SK-N-SH (cell line): ENCODE data around the gene UBE2G1. TPM values are rescaled to one million over a fixed set of nuclear protein-coding genes. Genes with fewer than 3 reads are reported as not detected.

Experiments
- CTCF ChIA-PET: fragments of 300-600, 350-600 bp; formaldehyde crosslinking; extraction: SDS; loops from one replicate; lab custom pipeline; 2021; lab: Yijun Ruan, JAX
- POLR2A ChIA-PET: fragments of 350-600 bp; sonication (Branson Sonifier 250); formaldehyde crosslinking; extraction: SDS; loops from one replicate; lab custom pipeline; 2020; ENCODE audit warnings: antibody characterized with exemption, inconsistent platforms; lab: Yijun Ruan, JAX
- DNase-seq: peaks from one replicate; pipeline ENCODE4 v3.0.0; 2012
- H2AFZ ChIP-seq: fragments of 200-600 bp; sonication (generic); 2 replicates; pipeline ENCODE4 v1.8.1; 2016; ENCODE audit warnings: antibody characterized with exemption, mild to moderate bottlenecking, low read depth
- H3F3A ChIP-seq: fragments of 200-600 bp; sonication (generic); replicated peaks from 2 replicates; pipeline ENCODE3; 2016; ENCODE audit warnings: antibody characterized with exemption, mild to moderate bottlenecking; ENCODE audit not compliant: insufficient read depth
- H3K27ac ChIP-seq, 2 experiments: fragments of 200-500 bp in 1 of 2; fragments of 200-600 bp in 1 of 2; sonication (Bioruptor generic) in 1 of 2; sonication (generic), shearing (Covaris generic) in 1 of 2; 2 replicates each; pipeline versions ENCODE4 v1.5.1 to v1.6.1; 2014 to 2016; ENCODE audit warnings: low read depth in 2 of 2, inconsistent platforms in 1 of 2, low read length in 1 of 2, mild to moderate bottlenecking in 1 of 2, mixed read lengths in 1 of 2
- H3K27me3 ChIP-seq: fragments of 200-600 bp; sonication (generic), shearing (Covaris generic); 2 replicates; pipeline ENCODE4 v1.6.1; 2016; ENCODE audit warnings: mixed run types; ENCODE audit not compliant: insufficient read depth
- H3K36me3 ChIP-seq, 2 experiments: fragments of 200-500 bp in 1 of 2; fragments of 200-600 bp in 1 of 2; sonication (Bioruptor generic) in 1 of 2; sonication (generic) in 1 of 2; replicated peaks in 1 of 2; 2 replicates each; pipeline versions ENCODE3 to v1.5.1; 2014 to 2016; ENCODE audit warnings: low read length in 1 of 2, mild to moderate bottlenecking in 1 of 2; ENCODE audit not compliant: insufficient read depth in 2 of 2, control insufficient read depth in 1 of 2
- H3K4me1 ChIP-seq, 2 experiments: fragments of 200-500 bp in 1 of 2; fragments of 200-600 bp in 1 of 2; sonication (Bioruptor generic) in 1 of 2; sonication (generic), shearing (Covaris generic) in 1 of 2; 2 replicates each; pipeline versions ENCODE4 v1.5.1 to v1.6.1; 2014 to 2016; ENCODE audit warnings: low read depth in 1 of 2, low read length in 1 of 2, mixed run types in 1 of 2; ENCODE audit not compliant: insufficient read depth in 2 of 2, control insufficient read depth in 1 of 2
- H3K4me2 ChIP-seq: fragments of 200-600 bp; sonication (generic), shearing (Covaris generic); 2 replicates; pipeline ENCODE4 v1.6.1; 2017; ENCODE audit warnings: mixed run types
- H3K4me3 ChIP-seq, 2 experiments: fragments of 200-500 bp in 1 of 2; fragments of 200-600 bp in 1 of 2; sonication (Bioruptor generic) in 1 of 2; sonication (generic), shearing (Covaris generic) in 1 of 2; 2 replicates each; pipeline versions ENCODE4 v1.5.1 to v1.8.1; 2014 to 2016; ENCODE audit warnings: low read depth in 2 of 2, inconsistent platforms in 1 of 2, low read length in 1 of 2, mild to moderate bottlenecking in 1 of 2, mixed read lengths in 1 of 2, moderate library complexity in 1 of 2
- H3K79me2 ChIP-seq: fragments of 200-600 bp; sonication (generic); 2 replicates; pipeline ENCODE4 v1.8.1; 2017; ENCODE audit warnings: mild to moderate bottlenecking; ENCODE audit not compliant: insufficient read depth
- H3K9ac ChIP-seq: fragments of 200-600 bp; sonication (generic); 2 replicates; pipeline ENCODE4 v1.6.1; 2017; ENCODE audit warnings: mixed run types
- H3K9me2 ChIP-seq: fragments of 200-600 bp; sonication (generic); 2 replicates; pipeline ENCODE4 v1.6.1; 2017; ENCODE audit warnings: mixed run types
- H3K9me3 ChIP-seq: fragments of 200-600 bp; sonication (generic); 2 replicates; pipeline ENCODE4 v1.6.1; 2017; ENCODE audit warnings: mixed run types, mild to moderate bottlenecking, moderate library complexity
- H4K20me1 ChIP-seq: fragments of 200-600 bp; sonication (generic); 2 replicates; pipeline ENCODE4 v1.6.1; 2017; ENCODE audit warnings: mild to moderate bottlenecking, mixed run types; ENCODE audit not compliant: insufficient read depth
- CTCF ChIP-seq: fragments of 200-600 bp; sonication (generic); IDR thresholded peaks from 2 replicates; pipeline ENCODE4 v1.6.1; 2017; ENCODE audit warnings: antibody characterized with exemption, mild to moderate bottlenecking, moderate library complexity
- FOSL2 ChIP-seq: IDR thresholded peaks from 2 replicates; pipeline ENCODE4 v1.4.0; 2012; ENCODE audit warnings: low read depth, mild to moderate bottlenecking, moderate library complexity, borderline replicate concordance
- FOXM1 ChIP-seq: IDR thresholded peaks from 2 replicates; pipeline ENCODE4 v1.4.0; 2012; ENCODE audit warnings: low read depth, mild to moderate bottlenecking
- GABPA ChIP-seq: IDR thresholded peaks from 2 replicates; pipeline ENCODE4 v1.4.0; 2012; ENCODE audit warnings: low read depth, mild to moderate bottlenecking
- JUND ChIP-seq: IDR thresholded peaks from 2 replicates; pipeline ENCODE4 v1.4.0; 2012
- MXI1 ChIP-seq: IDR thresholded peaks from 2 replicates; pipeline ENCODE4 v1.6.1; 2012; ENCODE audit warnings: mild to moderate bottlenecking, low read depth, low read length, improper control_type of control experiment
- PBX3 ChIP-seq: IDR thresholded peaks from 2 replicates; pipeline ENCODE4; 2012
- POLR2AphosphoS5 ChIP-seq: IDR thresholded peaks from 2 replicates; pipeline ENCODE4 v1.6.1; 2012; ENCODE audit warnings: low read depth, low read length
- RAD21 ChIP-seq: IDR thresholded peaks from 2 replicates; pipeline ENCODE4 v1.6.1; 2012; ENCODE audit warnings: mild to moderate bottlenecking, low read length
- RCOR1 ChIP-seq: fragments of 150-350 bp; IDR thresholded peaks from 2 replicates; pipeline ENCODE4 v1.6.1; 2017; ENCODE audit warnings: antibody characterized with exemption, low read length
- REST ChIP-seq: IDR thresholded peaks from 2 replicates; pipeline ENCODE4 v1.6.1; 2012; ENCODE audit warnings: mild to moderate bottlenecking, low read depth, low read length, moderate library complexity
- RXRA ChIP-seq: IDR thresholded peaks from 2 replicates; pipeline ENCODE4 v1.4.0; 2012; ENCODE audit warnings: low read depth, mild to moderate bottlenecking, borderline replicate concordance
- TCF12 ChIP-seq: IDR thresholded peaks from 2 replicates; pipeline ENCODE4 v1.4.0; 2012
- YY1 ChIP-seq: IDR thresholded peaks from 2 replicates; pipeline ENCODE4 v1.4.0; 2012; ENCODE audit warnings: low read depth, mild to moderate bottlenecking
- WGBS: methylation state at CpG from one replicate; pipeline ENCODE4 v1.1.6; 2017; ENCODE audit warnings: low lambda C conversion rate; 5-methylcytosine and 5-hydroxymethylcytosine counted together
- polyA plus RNA-seq, 3 experiments: library from polyadenylated mRNA; depleted of rRNA; stranded (reverse); fragments of >200 nt; gene quantifications; 2 replicates each; pipeline ENCODE4 v1.2.3, GENCODE V29; 2012

The UBE2G1 gene
- polyA plus RNA-seq, 1 of the 3 experiments (the other 2 are of a cell fraction) = 23.2 TPM

- DNase-seq = no peak
- peaks cover 10% of the 10 kb centered on the region for H3F3A ChIP-seq
- CTCF ChIA-PET = interaction anchor here (0.8 to 4.6 kb wide), 16 partner anchors 9 to 175 kb away, joined by 3 to 39 read pairs (median 4); partner anchors contain the start of gene ANKFY1
- no peak overlapping the region for H3K4me3 ChIP-seq
- peaks cover 0 to 2% of the 10 kb centered on the region in 2 experiments for H3K36me3 ChIP-seq
- H3K9ac ChIP-seq = no peak overlapping the region
- H3K27ac ChIP-seq = no peak overlapping the region
- H3K27me3 ChIP-seq = no peaks in the 10 kb centered on the region
- no peak overlapping the region for H3K4me2 ChIP-seq
- H2AFZ ChIP-seq = no peak overlapping the region
- POLR2A ChIA-PET = no interaction called here
- H3K4me1 ChIP-seq = no peaks in the 10 kb centered on the region; a peak in 1 of 4 replicates
- H3K9me2 ChIP-seq = no peaks in the 10 kb centered on the region
- H3K9me3 ChIP-seq = no peaks in the 10 kb centered on the region
- H4K20me1 ChIP-seq = peaks cover 64% of the 10 kb centered on the region
- 82% methylated on average over 7 of the region's 7 CpGs for WGBS
- no peak for TF ChIP-seq TCF12
- TF ChIP-seq JUND = no peak
- peaks cover 98% of the 10 kb centered on the region for H3K79me2 ChIP-seq
Observed at GRCh38 chr17:4248504-4249277, 117.8 kb downstream of the UBE2G1 start.

GRCh38 chr17:4247971-4248388 lies 118.5 kb downstream of the UBE2G1 start:
- Histone ChIP-seq H3F3A (peaks cover 10% of the 10 kb centered on the region), H3K9me3 (no peaks in the 10 kb centered on the region), H3K9ac (no peak overlapping the region), H3K9me2 (no peaks in the 10 kb centered on the region), H3K4me3 (no peak overlapping the region), H4K20me1 (peaks cover 58% of the 10 kb centered on the region), H3K4me1 (no peaks in the 10 kb centered on the region; a peak in 1 of 4 replicates), H3K4me2 (no peak overlapping the region), H3K27ac (no peak overlapping the region), H3K79me2 (peaks cover 98% of the 10 kb centered on the region), H3K36me3 (peaks cover 0 to 2% of the 10 kb centered on the region in 2 experiments), H3K27me3 (no peaks in the 10 kb centered on the region), H2AFZ (no peak overlapping the region)
- ChIA-PET POLR2A (no interaction called here), CTCF (interaction anchor here (0.9 to 3.5 kb wide), 4 partner anchors 9 to 169 kb away, joined by 3 to 32 read pairs (median 4); no protein-coding TSS in a partner anchor)
- no peak for DNase-seq
- WGBS = 92% methylated on average over 11 of the region's 11 CpGs
- TF ChIP-seq REST = no peak
- TF ChIP-seq PBX3 = no peak
- no peak for TF ChIP-seq FOSL2
- TF ChIP-seq JUND = no peak
- no peak for TF ChIP-seq RAD21
- no peak for TF ChIP-seq GABPA
- no peak for TF ChIP-seq POLR2AphosphoS5
- TF ChIP-seq CTCF = no peak
- no peak for TF ChIP-seq RCOR1
- no peak for TF ChIP-seq YY1
- TF ChIP-seq RXRA = no peak
- TF ChIP-seq MXI1 = no peak
- TF ChIP-seq FOXM1 = no peak
